Stimulated activated CD8-positive, alpha-beta memory T cell treated with anti-CD3 and anti-CD28 coated beads, Interleukin-12 subunit alpha, Interleukin-12 subunit beta, amount 100 ng/mL, for 4 hours (primary cell): ENCODE results near the gene YIPF5.

Source experiments
- DNase-seq: peaks from one replicate; pipeline ENCODE4 v3.0.0-alpha.2; 2020; ENCODE audit warnings: low read depth

The YIPF5 gene

GRCh38 chr5:144170276-144171024, at the start of gene YIPF5, which contains the start of gene KCTD16:
Gene YIPF5, minus strand, starts transcription at chr5:144170659. Its CDS starts 704 bp downstream, at chr5:144169955.
Gene KCTD16, plus strand, starts transcription at chr5:144170873.
- DNase-seq, result peak; percentile 95

GRCh38 chr5:144219869-144220268, 49.4 kb upstream of the YIPF5 start:
- no peak for DNase-seq

- no peak for DNase-seq
Observed at GRCh38 chr5:144210655-144211054, 40.2 kb upstream of the YIPF5 start.

- DNase-seq, result no peak
Observed at GRCh38 chr5:144209361-144209760, 38.9 kb upstream of the YIPF5 start.

- DNase-seq, result no peak
Observed at GRCh38 chr5:144207875-144208444, 37.5 kb upstream of the YIPF5 start.

GRCh38 chr5:144206141-144206540, 35.7 kb upstream of the YIPF5 start:
- no peak for DNase-seq

- no peak for DNase-seq
Observed at GRCh38 chr5:144205141-144205551, 34.7 kb upstream of the YIPF5 start.

- no peak for DNase-seq
Observed at GRCh38 chr5:144203750-144204596, 33.5 kb upstream of the YIPF5 start.

- no peak for DNase-seq
Observed at GRCh38 chr5:144202726-144203125, 32.3 kb upstream of the YIPF5 start.

- no peak for DNase-seq
Observed at GRCh38 chr5:144202072-144202471, 31.6 kb upstream of the YIPF5 start.

GRCh38 chr5:144201588-144201987, 31.1 kb upstream of the YIPF5 start:
- DNase-seq, result no peak

- no peak for DNase-seq
Observed at GRCh38 chr5:144198386-144198785, 27.9 kb upstream of the YIPF5 start.

- DNase-seq, result no peak
Observed at GRCh38 chr5:144196612-144197011, 26.2 kb upstream of the YIPF5 start.

- no peak for DNase-seq
Observed at GRCh38 chr5:144195448-144195847, 25.0 kb upstream of the YIPF5 start.

GRCh38 chr5:144194144-144194543, 23.7 kb upstream of the YIPF5 start:
- DNase-seq, result no peak

GRCh38 chr5:144192661-144193060, 22.2 kb upstream of the YIPF5 start:
- no peak for DNase-seq

GRCh38 chr5:144191998-144192397, 21.5 kb upstream of the YIPF5 start:
- no peak for DNase-seq

GRCh38 chr5:144191531-144191930, 21.1 kb upstream of the YIPF5 start:
- no peak for DNase-seq

GRCh38 chr5:144189800-144190429, 19.5 kb upstream of the YIPF5 start:
- DNase-seq, result peak; percentile 61

GRCh38 chr5:144187699-144188294, 17.3 kb upstream of the YIPF5 start:
- peak; percentile 59 for DNase-seq

GRCh38 chr5:144183254-144183889, 12.9 kb upstream of the YIPF5 start:
- DNase-seq, result no peak
